ENCODE results near the gene SQOR. TPM values are rescaled to one million over a fixed set of nuclear protein-coding genes. Genes with fewer than 3 reads are reported as not detected.
A peak's percentile ranks its signal among the peaks of the same experiment; 100 is the strongest.

SQOR gene
- polyA plus RNA-seq, 3 donors, result 78.9 to 292 (median 232) TPM

DNA sequence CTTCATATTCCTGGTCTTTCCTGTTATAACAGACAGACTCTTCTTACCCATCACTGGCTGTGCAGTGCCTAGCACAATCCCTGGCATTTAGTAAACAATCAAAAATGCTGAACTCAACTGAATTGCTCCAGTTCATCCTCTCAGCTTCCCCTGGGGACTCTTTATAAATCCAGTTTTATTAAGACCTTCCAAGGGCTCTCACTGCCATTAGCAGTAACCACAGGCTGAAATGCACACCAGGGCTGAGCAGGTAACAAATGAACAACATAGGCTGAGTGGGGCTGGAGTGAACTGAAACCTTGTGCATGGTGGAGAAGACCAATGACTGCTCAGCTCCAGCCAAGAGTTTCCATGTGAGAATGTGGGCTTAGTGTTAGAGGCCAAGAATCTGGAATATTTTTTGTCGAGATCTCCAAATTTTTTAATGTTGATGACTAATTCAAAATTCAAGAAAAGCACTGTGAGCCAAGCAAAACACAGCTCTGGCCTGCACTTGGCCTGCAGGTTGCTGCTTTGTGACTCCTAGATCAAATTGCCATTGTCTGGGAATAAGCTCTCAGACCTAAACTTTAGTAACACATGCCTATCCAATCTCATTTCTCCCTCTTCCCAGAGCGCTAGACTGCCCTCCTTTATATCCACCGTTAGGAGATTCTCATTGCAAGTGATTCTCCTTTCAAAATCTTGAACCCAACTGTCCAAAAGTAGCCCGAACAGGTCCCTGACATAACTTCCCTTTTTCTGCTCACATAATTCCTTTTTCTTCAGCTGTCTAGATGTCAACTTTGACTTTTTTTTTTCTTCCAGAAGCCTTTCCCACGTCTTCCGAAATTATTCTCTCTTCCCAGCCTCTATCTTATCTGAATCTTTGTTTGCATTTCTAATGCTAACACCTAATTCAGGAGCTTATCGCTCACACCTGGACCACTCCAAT, 7.4 kb downstream of the SQOR start:
- Histone ChIP-seq H3K27me3 (ENCODE audit: control insufficient read depth in 2 of 2, insufficient read depth in 2 of 2, low read length in 2 of 2) (no peaks in the 10 kb centered on the region), H3K4me1 (ENCODE audit: control insufficient read depth in 1 of 2, insufficient read depth in 2 of 2, low read length in 2 of 2) (peaks cover 88 to 96% of the 10 kb centered on the region in 2 donors), H3K36me3 (replicated peaks in 1 of 2; ENCODE audit: control insufficient read depth in 1 of 2, insufficient read depth in 2 of 2, low read length in 2 of 2) (no peaks in the 10 kb centered on the region), H3K9ac (ENCODE audit: insufficient read depth, low read length, poor library complexity, severe bottlenecking) (no peak overlapping the region), H3K4me3 (replicated peaks in 1 of 3; ENCODE audit: low read depth in 2 of 3, low read length in 3 of 3) (peak overlapping the region in 1 of 3 experiments; percentile 52), H2AFZ (ENCODE audit: insufficient read depth, low read depth, low read length, poor library complexity, severe bottlenecking) (no peak overlapping the region), H4K20me1 (ENCODE audit: insufficient read depth, low read length) (peaks cover 76% of the 10 kb centered on the region), H3K27ac (ENCODE audit: low read depth in 1 of 2, low read length in 2 of 2) (peak overlapping the region; percentile 46 to 91), H3K9me3 (replicated peaks in 1 of 2; ENCODE audit: control insufficient read depth in 1 of 2, insufficient read depth in 1 of 2, low read length in 2 of 2) (no peaks in the 10 kb centered on the region), H3K4me2 (replicated peaks; ENCODE audit: extremely low read depth, low read length, poor library complexity, severe bottlenecking) (peak overlapping the region; percentile 71), H3K79me2 (ENCODE audit: insufficient read depth, low read length) (peaks cover 97% of the 10 kb centered on the region)
- WGBS (ENCODE audit: insufficient coverage), result 42% methylated on average over 7 of the region's 7 CpGs
- no peaks in the 10 kb centered on the region for H3K27me3 Mint-ChIP-seq (ENCODE audit: low read depth in 3 of 3)
- peaks cover 18 to 20% of the 10 kb centered on the region in 2 donors for H3K36me3 Mint-ChIP-seq
- peaks cover 98% of the 10 kb centered on the region for H3K4me1 Mint-ChIP-seq
- intact Hi-C loops (cut with micrococcal nuclease), result loop anchor here (5.0 kb wide), 2 partner anchors 35 to 40 kb away; no protein-coding TSS in a partner anchor
- TF ChIP-seq, protein P1, sequence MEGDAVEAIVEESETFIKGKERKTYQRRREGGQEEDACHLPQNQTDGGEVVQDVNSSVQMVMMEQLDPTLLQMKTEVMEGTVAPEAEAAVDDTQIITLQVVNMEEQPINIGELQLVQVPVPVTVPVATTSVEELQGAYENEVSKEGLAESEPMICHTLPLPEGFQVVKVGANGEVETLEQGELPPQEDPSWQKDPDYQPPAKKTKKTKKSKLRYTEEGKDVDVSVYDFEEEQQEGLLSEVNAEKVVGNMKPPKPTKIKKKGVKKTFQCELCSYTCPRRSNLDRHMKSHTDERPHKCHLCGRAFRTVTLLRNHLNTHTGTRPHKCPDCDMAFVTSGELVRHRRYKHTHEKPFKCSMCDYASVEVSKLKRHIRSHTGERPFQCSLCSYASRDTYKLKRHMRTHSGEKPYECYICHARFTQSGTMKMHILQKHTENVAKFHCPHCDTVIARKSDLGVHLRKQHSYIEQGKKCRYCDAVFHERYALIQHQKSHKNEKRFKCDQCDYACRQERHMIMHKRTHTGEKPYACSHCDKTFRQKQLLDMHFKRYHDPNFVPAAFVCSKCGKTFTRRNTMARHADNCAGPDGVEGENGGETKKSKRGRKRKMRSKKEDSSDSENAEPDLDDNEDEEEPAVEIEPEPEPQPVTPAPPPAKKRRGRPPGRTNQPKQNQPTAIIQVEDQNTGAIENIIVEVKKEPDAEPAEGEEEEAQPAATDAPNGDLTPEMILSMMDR (IDR thresholded peaks at IDR 0.05), result no peak
- peaks cover 0 to 3% (median 0%) of the 10 kb centered on the region in 7 donors for H3K9me3 Mint-ChIP-seq
- H3K27ac Mint-ChIP-seq, result peak overlapping the region; percentile 87 to 97 (median 93)
- H3K4me3 Mint-ChIP-seq, result peak overlapping the region; percentile 25 to 86
- DNase-seq, result peak in 2 of 3 donors; percentile 42 to 48

DNA sequence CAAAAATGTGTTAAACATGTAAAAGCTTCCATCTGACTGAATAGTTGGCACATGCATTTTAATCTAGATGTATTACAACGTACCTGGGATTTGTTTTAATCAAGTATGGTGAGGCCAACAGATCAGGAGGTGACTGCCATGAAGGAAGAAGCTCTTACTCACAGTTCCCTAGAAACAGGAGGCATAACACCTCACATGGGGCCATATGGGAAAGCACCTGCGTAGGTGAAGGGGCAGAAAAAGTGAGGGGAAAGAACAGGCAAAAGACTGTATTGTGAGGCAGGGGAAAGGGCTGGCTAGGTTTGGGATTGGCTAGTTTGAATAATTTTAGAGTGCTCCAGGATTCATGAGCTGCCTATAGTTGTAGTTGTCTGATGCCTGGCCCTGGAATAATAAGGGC, 9.6 kb downstream of the SQOR start:
- intact Hi-C loops (cut with micrococcal nuclease), result loop anchor here (5.0 kb wide), 2 partner anchors 37 to 42 kb away; no protein-coding TSS in a partner anchor
- peaks cover 13 to 18% of the 10 kb centered on the region in 2 donors for H3K36me3 Mint-ChIP-seq
- peaks cover 100% of the 10 kb centered on the region for H3K79me2 ChIP-seq (ENCODE audit: insufficient read depth, low read length)
- peak overlapping the region; percentile 35 to 94 (median 87) for H3K27ac Mint-ChIP-seq
- 20% methylated on average over 1 of the region's 2 CpGs for WGBS (ENCODE audit: insufficient coverage)
- peaks cover 92% of the 10 kb centered on the region for H4K20me1 ChIP-seq (ENCODE audit: insufficient read depth, low read length)
- peak overlapping the region; percentile 50 for H3K4me2 ChIP-seq (replicated peaks; ENCODE audit: extremely low read depth, low read length, poor library complexity, severe bottlenecking)
- TF ChIP-seq, protein P1 (IDR thresholded peaks at IDR 0.05), result no peak
- peaks cover 0 to 2% (median 0%) of the 10 kb centered on the region in 3 donors for H3K27me3 Mint-ChIP-seq (ENCODE audit: low read depth in 3 of 3)
- DNase-seq, result peak in 1 of 3 donors; percentile 30
- no peaks in the 10 kb centered on the region for H3K36me3 ChIP-seq (replicated peaks in 1 of 2; ENCODE audit: control insufficient read depth in 1 of 2, insufficient read depth in 2 of 2, low read length in 2 of 2)
- peak overlapping the region in 1 of 3 experiments; percentile 40 for H3K4me3 ChIP-seq (replicated peaks in 1 of 3; ENCODE audit: low read depth in 2 of 3, low read length in 3 of 3)
- H2AFZ ChIP-seq (ENCODE audit: insufficient read depth, low read depth, low read length, poor library complexity, severe bottlenecking), result no peak overlapping the region
- H3K27ac ChIP-seq (ENCODE audit: low read depth in 1 of 2, low read length in 2 of 2), result peak overlapping the region in 1 of 2 donors; percentile 79
- H3K9me3 Mint-ChIP-seq, result peaks cover 0 to 3% (median 0%) of the 10 kb centered on the region in 7 donors
- peaks cover 79 to 87% of the 10 kb centered on the region in 2 donors for H3K4me1 ChIP-seq (ENCODE audit: control insufficient read depth in 1 of 2, insufficient read depth in 2 of 2, low read length in 2 of 2)
- no peaks in the 10 kb centered on the region for H3K9me3 ChIP-seq (replicated peaks in 1 of 2; ENCODE audit: control insufficient read depth in 1 of 2, insufficient read depth in 1 of 2, low read length in 2 of 2)
- no peaks in the 10 kb centered on the region for H3K27me3 ChIP-seq (ENCODE audit: control insufficient read depth in 2 of 2, insufficient read depth in 2 of 2, low read length in 2 of 2)
- peaks cover 89% of the 10 kb centered on the region for H3K4me1 Mint-ChIP-seq
- H3K9ac ChIP-seq (ENCODE audit: insufficient read depth, low read length, poor library complexity, severe bottlenecking), result no peak overlapping the region
- no peak overlapping the region for H3K4me3 Mint-ChIP-seq
